Dermis microvascular lymphatic vessel endothelial cell (primary cell): ENCODE data around the gene DLG3. TPM values are rescaled to one million over a fixed set of nuclear protein-coding genes. Genes with fewer than 3 reads are reported as not detected.

Source experiments
- DNase-seq, 2 donors: peaks; one replicate each; pipeline versions ENCODE4 v3.0.0 to v3.0.0-alpha.2; 2010; ENCODE audit warnings: low read depth in 2 of 2
- total RNA-seq: library from RNA; depleted of rRNA; stranded (reverse); fragments of >200 nt; gene quantifications from 2 replicates; pipeline ENCODE4 v1.2.1, GENCODE V29; 2014

The DLG3 gene
- total RNA-seq, 1 donor from 2014 or later, result 0.90 TPM

- no peak for DNase-seq
Observed at GRCh38 chrX:70437921-70438665, 6.5 kb upstream of the DLG3 start.

- no peak for DNase-seq
Observed at GRCh38 chrX:70439016-70439415, 5.6 kb upstream of the DLG3 start.

GRCh38 chrX:70442224-70442623 lies 2.4 kb upstream of the DLG3 start:
- DNase-seq, result no peak

- no peak for DNase-seq
Observed at GRCh38 chrX:70444946-70445656, 466 bp downstream of the DLG3 start.

- no peak for DNase-seq
Observed at GRCh38 chrX:70445951-70446350, 1.3 kb downstream of the DLG3 start.

- no peak for DNase-seq
Observed at GRCh38 chrX:70446380-70447350, 2.0 kb downstream of the DLG3 start.

GRCh38 chrX:70449457-70449966 lies 4.9 kb downstream of the DLG3 start:
- no peak for DNase-seq

- DNase-seq, result peak in 1 of 2 donors; percentile 33
Observed at GRCh38 chrX:70452143-70452733, 7.6 kb downstream of the DLG3 start.

- no peak for DNase-seq
Observed at GRCh38 chrX:70453024-70453618, 8.5 kb downstream of the DLG3 start.

- DNase-seq, result peak in 1 of 2 donors; percentile 41
Observed at GRCh38 chrX:70454441-70455365, 10.1 kb downstream of the DLG3 start.

GRCh38 chrX:70455366-70456202 lies 10.9 kb downstream of the DLG3 start:
- no peak for DNase-seq

- no peak for DNase-seq
Observed at GRCh38 chrX:70456256-70456655, 11.6 kb downstream of the DLG3 start.

- DNase-seq, result no peak
Observed at GRCh38 chrX:70461026-70461425, 16.4 kb downstream of the DLG3 start.

- no peak for DNase-seq
Observed at GRCh38 chrX:70464051-70464450, 19.4 kb downstream of the DLG3 start.

- no peak for DNase-seq
Observed at GRCh38 chrX:70466968-70467367, 22.3 kb downstream of the DLG3 start.

- DNase-seq, result no peak
Observed at GRCh38 chrX:70468709-70469108, 24.1 kb downstream of the DLG3 start.

- DNase-seq, result no peak
Observed at GRCh38 chrX:70470850-70471289, 26.2 kb downstream of the DLG3 start.

- DNase-seq, result no peak
Observed at GRCh38 chrX:70476166-70476933, 31.7 kb downstream of the DLG3 start.
